MM.1S (cell line): ENCODE results near the gene PAMR1.
A peak's percentile ranks its signal among the peaks of the same experiment; 100 is the strongest.

Source experiments
- DNase-seq: peaks from one replicate; pipeline ENCODE4 v3.0.0-alpha.2; 2015
- H2AFZ ChIP-seq: fragments of 300-600 bp; sonication (generic); 2 replicates; pipeline ENCODE4 v1.6.0; 2016; ENCODE audit warnings: antibody characterized with exemption, low read length
- H3F3A ChIP-seq: fragments of 300-600 bp; sonication (generic); 2 replicates; pipeline ENCODE4 v1.6.1; 2016; ENCODE audit warnings: mild to moderate bottlenecking, antibody characterized with exemption, low read length, moderate library complexity, mixed read lengths; ENCODE audit not compliant: insufficient read depth
- H3K27ac ChIP-seq: fragments of 300-600 bp; sonication (generic); 2 replicates; pipeline ENCODE4 v1.5.1; 2016; ENCODE audit warnings: mild to moderate bottlenecking, low read length
- H3K27me3 ChIP-seq: fragments of 300-600 bp; sonication (generic); replicated peaks from 2 replicates; pipeline ENCODE4 v1.6.0; 2016; ENCODE audit warnings: low read length; ENCODE audit not compliant: insufficient read depth
- H3K36me3 ChIP-seq: fragments of 300-600 bp; sonication (generic); replicated peaks from 2 replicates; pipeline ENCODE4 v1.6.1; 2016; ENCODE audit warnings: mild to moderate bottlenecking, low read length, mixed read lengths; ENCODE audit not compliant: insufficient read depth
- H3K4me1 ChIP-seq: fragments of 300-600 bp; sonication (generic); 2 replicates; pipeline ENCODE4 v1.6.1; 2016; ENCODE audit warnings: low read length, mixed read lengths
- H3K4me2 ChIP-seq: fragments of 300-600 bp; sonication (generic); 2 replicates; pipeline ENCODE4 v1.6.0; 2016; ENCODE audit warnings: low read depth, low read length
- H3K4me3 ChIP-seq: fragments of 300-600 bp; sonication (generic); 2 replicates; pipeline ENCODE4 v1.5.1; 2016; ENCODE audit warnings: low read length, mixed read lengths
- H3K79me2 ChIP-seq: fragments of 300-600 bp; sonication (generic); 2 replicates; pipeline ENCODE4 v1.6.1; 2016; ENCODE audit warnings: mixed run types, low read length, mixed read lengths
- H3K9ac ChIP-seq: fragments of 300-600 bp; sonication (generic); 2 replicates; pipeline ENCODE4 v1.6.1; 2016; ENCODE audit warnings: low read length, mixed read lengths
- H3K9me2 ChIP-seq: fragments of 300-600 bp; sonication (generic); replicated peaks from 2 replicates; pipeline ENCODE4 v1.6.1; 2016; ENCODE audit warnings: mild to moderate bottlenecking, low read length, mixed read lengths; ENCODE audit not compliant: insufficient read depth
- H3K9me3 ChIP-seq: fragments of 300-600 bp; sonication (generic); replicated peaks from 2 replicates; pipeline ENCODE4 v1.6.1; 2016; ENCODE audit warnings: mild to moderate bottlenecking, low read length, mixed read lengths; ENCODE audit not compliant: insufficient read depth
- H4K20me1 ChIP-seq: fragments of 300-600 bp; sonication (generic); 2 replicates; pipeline ENCODE4 v1.6.1; 2016; ENCODE audit warnings: mild to moderate bottlenecking, low read length, moderate library complexity, mixed read lengths; ENCODE audit not compliant: insufficient read depth
- CTCF ChIP-seq: fragments of 300-600 bp; sonication (generic); IDR thresholded peaks from 2 replicates; pipeline ENCODE4 v1.5.1; 2016; ENCODE audit warnings: antibody characterized with exemption, low read length, mixed read lengths
- EZH2 ChIP-seq: fragments of 300-600 bp; sonication (generic); optimal IDR thresholded peaks from 2 replicates; pipeline ENCODE3; 2017; ENCODE audit warnings: low read depth, mild to moderate bottlenecking, antibody characterized with exemption, low read length, mixed read lengths
- EZH2phosphoT487 ChIP-seq: fragments of 300-600 bp; sonication (generic); IDR thresholded peaks from 2 replicates; pipeline ENCODE4 v1.6.1; 2018; ENCODE audit warnings: antibody characterized with exemption, low read length

The PAMR1 gene

DNA sequence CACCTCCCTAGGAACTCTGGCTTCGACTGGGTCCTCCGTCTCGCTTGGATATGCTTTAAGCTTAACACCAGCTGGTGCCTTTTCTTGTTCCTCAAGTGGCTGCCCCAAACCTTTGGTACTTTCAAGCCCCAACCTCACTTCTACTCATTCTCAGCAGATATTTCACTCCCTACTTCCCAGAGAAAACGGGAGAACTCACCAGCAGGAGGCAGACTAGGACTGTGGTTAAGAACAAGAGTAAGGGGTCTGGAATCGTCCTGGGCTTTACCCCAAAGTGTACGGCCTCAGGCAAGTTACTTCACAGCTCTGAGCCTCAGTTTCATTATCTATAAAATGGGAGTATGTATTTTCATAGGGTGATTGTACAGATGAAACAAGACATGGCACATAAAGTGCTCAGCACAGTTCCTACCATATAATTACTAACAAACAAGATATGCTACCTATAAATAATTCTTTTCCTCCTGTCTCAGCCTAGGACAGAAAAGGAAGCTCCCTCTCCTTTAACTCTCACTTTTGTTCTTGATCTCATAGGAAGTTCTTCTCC, 37.8 kb downstream of the PAMR1 start:
- no peaks in the 10 kb centered on the region for H3F3A ChIP-seq
- H3K9me3 ChIP-seq, result no peaks in the 10 kb centered on the region
- TF ChIP-seq CTCF (peak; percentile 44), EZH2phosphoT487 (no peak)
- no peaks in the 10 kb centered on the region for H3K36me3 ChIP-seq
- no peaks in the 10 kb centered on the region for H3K79me2 ChIP-seq
- H4K20me1 ChIP-seq, result no peaks in the 10 kb centered on the region
- H3K4me1 ChIP-seq, result no peaks in the 10 kb centered on the region
- H3K27ac ChIP-seq, result no peak overlapping the region
- no peak overlapping the region for H3K4me2 ChIP-seq
- no peak overlapping the region for H3K9ac ChIP-seq
- H2AFZ ChIP-seq, result no peak overlapping the region
- H3K4me3 ChIP-seq, result no peak overlapping the region
- DNase-seq, result no peak
- no peaks in the 10 kb centered on the region for H3K9me2 ChIP-seq
- no peaks in the 10 kb centered on the region for H3K27me3 ChIP-seq

DNA sequence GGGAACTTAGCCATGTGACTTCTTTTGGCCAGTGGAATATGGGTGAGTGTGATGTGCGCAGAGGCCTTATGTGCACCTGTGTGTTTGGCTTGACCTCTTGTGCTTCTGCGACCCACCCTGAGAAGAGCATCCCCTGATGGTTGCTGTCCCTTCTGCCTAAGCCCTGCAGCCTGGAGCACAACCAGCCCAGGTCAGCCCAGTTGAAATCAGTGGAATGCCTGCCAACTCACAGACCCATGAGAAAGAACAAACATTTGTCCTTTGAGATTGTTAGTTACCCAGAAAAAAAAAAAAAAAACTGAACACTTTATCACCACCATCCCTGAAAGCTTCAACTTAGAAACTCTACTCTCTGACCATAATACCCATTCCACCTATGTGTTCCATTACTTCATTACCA, 38.5 kb downstream of the PAMR1 start:
- Histone ChIP-seq H3K4me3 (no peak overlapping the region), H3K9me3 (no peaks in the 10 kb centered on the region), H3K27me3 (no peaks in the 10 kb centered on the region), H3K79me2 (no peaks in the 10 kb centered on the region), H3K4me1 (no peaks in the 10 kb centered on the region), H4K20me1 (no peaks in the 10 kb centered on the region), H2AFZ (no peak overlapping the region), H3K36me3 (no peaks in the 10 kb centered on the region), H3K4me2 (no peak overlapping the region), H3K9me2 (no peaks in the 10 kb centered on the region), H3K27ac (no peak overlapping the region), H3K9ac (no peak overlapping the region), H3F3A (no peaks in the 10 kb centered on the region)
- DNase-seq, result no peak
- TF ChIP-seq EZH2phosphoT487, result no peak
- TF ChIP-seq EZH2, result no peak
- TF ChIP-seq CTCF, result no peak

GRCh38 chr11:35486446-35486845, 39.0 kb downstream of the PAMR1 start:
- no peaks in the 10 kb centered on the region for H3K27me3 ChIP-seq
- H3F3A ChIP-seq, result no peaks in the 10 kb centered on the region
- H3K9me3 ChIP-seq, result no peaks in the 10 kb centered on the region
- H3K9me2 ChIP-seq, result no peaks in the 10 kb centered on the region
- H3K27ac ChIP-seq, result no peak overlapping the region
- H4K20me1 ChIP-seq, result no peaks in the 10 kb centered on the region
- no peak overlapping the region for H3K4me2 ChIP-seq
- H3K4me1 ChIP-seq, result no peaks in the 10 kb centered on the region
- no peaks in the 10 kb centered on the region for H3K79me2 ChIP-seq
- no peak for DNase-seq
- H3K36me3 ChIP-seq, result no peaks in the 10 kb centered on the region
- H3K9ac ChIP-seq, result no peak overlapping the region
- no peak overlapping the region for H2AFZ ChIP-seq
- TF ChIP-seq EZH2phosphoT487 (no peak), EZH2 (no peak), CTCF (no peak)
- no peak overlapping the region for H3K4me3 ChIP-seq
